SK-N-SH treated with all-trans-retinoic acid at 6 μM for 48 hours (cell line): Measurements from ENCODE around the gene C18orf63.
"Not testable (repeated sequence)": the region's sequence is repeated elsewhere in the genome, so short reads cannot be mapped to it uniquely, and the experiment has no call there.

Source experiments
- ATAC-seq: fragments of 200-7000 bp; cut with Tn5 transposase; 3 replicates; pipeline ENCODE4 v1.9.1; 2020; ENCODE audit warnings: mild to moderate bottlenecking, moderate library complexity
- ARNTL ChIP-seq: fragments of 450-650 bp; formaldehyde crosslinking; IDR thresholded peaks from 2 replicates; pipeline ENCODE4 v1.5.0; 2020; ENCODE audit warnings: low read depth, mild to moderate bottlenecking, moderate library complexity, borderline replicate concordance
- BACH2 ChIP-seq: fragments of 250-450 bp; sonication (Bioruptor Pico); IDR thresholded peaks from 2 replicates; pipeline ENCODE4 v1.9.0; 2021; ENCODE audit warnings: mild to moderate bottlenecking, borderline replicate concordance
- CSDC2 ChIP-seq: fragments of 250-450 bp; sonication (Bioruptor Pico); IDR thresholded peaks from 2 replicates; pipeline ENCODE4 v1.5.0; 2020; ENCODE audit warnings: mild to moderate bottlenecking, moderate library complexity
- ESRRG ChIP-seq: fragments of 250-450 bp; sonication (Bioruptor Pico); IDR thresholded peaks from 2 replicates; pipeline ENCODE4 v1.6.1; 2021; ENCODE audit warnings: mild to moderate bottlenecking
- GLIS3 ChIP-seq: fragments of 250-450 bp; sonication (Bioruptor Pico); IDR thresholded peaks from 2 replicates; pipeline ENCODE4 v1.5.0; 2020; ENCODE audit warnings: mild to moderate bottlenecking, moderate library complexity
- ISL1 ChIP-seq: fragments of 250-450 bp; sonication (Bioruptor Pico); IDR thresholded peaks from 2 replicates; pipeline ENCODE4 v2.1.2; 2022; ENCODE audit warnings: mild to moderate bottlenecking, moderate library complexity
- PATZ1 ChIP-seq: fragments of 250-450 bp; sonication (Bioruptor Pico); IDR thresholded peaks from 2 replicates; pipeline ENCODE4 v1.8.0; 2020; ENCODE audit warnings: mild to moderate bottlenecking, moderate library complexity, borderline replicate concordance
- POU6F1 ChIP-seq: fragments of 250-450 bp; sonication (Bioruptor Pico); IDR thresholded peaks from 2 replicates; pipeline ENCODE4 v1.8.0; 2021; ENCODE audit warnings: low read depth, mild to moderate bottlenecking, moderate library complexity, borderline replicate concordance
- PPARA ChIP-seq: fragments of 250-450 bp; sonication (Bioruptor Pico); IDR thresholded peaks from 2 replicates; pipeline ENCODE4 v1.5.0; 2020; ENCODE audit warnings: mild to moderate bottlenecking, borderline replicate concordance
- RARB ChIP-seq: fragments of 250-450 bp; sonication (Bioruptor Pico); IDR thresholded peaks from 2 replicates; pipeline ENCODE4 v1.8.0; 2021; ENCODE audit warnings: mild to moderate bottlenecking, moderate library complexity
- SNAI2 ChIP-seq: fragments of 250-450 bp; sonication (Bioruptor Pico); IDR thresholded peaks from 2 replicates; pipeline ENCODE4 v1.5.0; 2020; ENCODE audit warnings: mild to moderate bottlenecking, moderate library complexity
- ZC3H10 ChIP-seq: fragments of 250-450 bp; sonication (Bioruptor Pico); IDR thresholded peaks from 2 replicates; pipeline ENCODE4 v1.5.1; 2021; ENCODE audit warnings: mild to moderate bottlenecking, moderate library complexity
- ZFP3 ChIP-seq: fragments of 250-450 bp; sonication (Bioruptor Pico); IDR thresholded peaks from 2 replicates; pipeline ENCODE4 v1.5.0; 2020; ENCODE audit warnings: mild to moderate bottlenecking, moderate library complexity
- ZNF565 ChIP-seq: fragments of 450-650 bp; formaldehyde crosslinking; conservative IDR thresholded peaks from 2 replicates; pipeline ENCODE4 v1.5.0; 2020; ENCODE audit warnings: low read depth, mild to moderate bottlenecking, moderate library complexity
- ZNF70 ChIP-seq: fragments of 450-650 bp; formaldehyde crosslinking; IDR thresholded peaks from 2 replicates; pipeline ENCODE4 v1.5.0; 2020; ENCODE audit warnings: mild to moderate bottlenecking, moderate library complexity
- TF ChIP-seq, protein P1 (sequence below): fragments of 250-450 bp; sonication (Bioruptor Pico); IDR thresholded peaks from 2 replicates; pipeline ENCODE4 v1.5.0; 2020; ENCODE audit warnings: mild to moderate bottlenecking, moderate library complexity
- TF ChIP-seq, protein P2 (sequence below): fragments of 250-450 bp; sonication (Bioruptor Pico); IDR thresholded peaks from 2 replicates; pipeline ENCODE4 v1.5.1; 2021; ENCODE audit warnings: mild to moderate bottlenecking, moderate library complexity
- TF ChIP-seq, protein P3 (sequence below): fragments of 250-450 bp; sonication (Bioruptor Pico); IDR thresholded peaks from 2 replicates; pipeline ENCODE4 v1.5.1; 2020; ENCODE audit warnings: low read depth, mild to moderate bottlenecking, moderate library complexity

Gene C18orf63

DNA sequence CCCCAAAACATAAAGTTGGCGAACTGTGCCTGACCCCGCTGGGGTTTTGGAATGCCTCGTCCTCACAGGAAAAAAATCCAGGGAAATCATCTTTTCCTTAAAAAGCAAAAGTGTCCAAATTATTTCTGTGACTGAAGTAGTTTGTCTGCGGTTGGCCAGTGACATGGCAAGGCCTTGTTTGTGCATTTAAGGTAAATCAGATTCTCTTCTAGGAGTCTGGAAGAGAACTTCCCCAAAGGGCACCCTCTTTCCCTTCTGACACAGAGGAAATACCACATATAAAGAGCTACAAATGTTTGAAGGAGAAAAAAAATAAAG lies 23.1 kb upstream of the C18orf63 start:
- TF ChIP-seq ZNF565 (no peak), ZC3H10 (CRISPR knock-in tag) (no peak), ZFP3 (no peak), RARB (CRISPR knock-in tag) (no peak), ZNF70 (CRISPR knock-in tag) (no peak), PATZ1 (CRISPR knock-in tag) (no peak), GLIS3 (CRISPR knock-in tag) (no peak), CSDC2 (CRISPR knock-in tag) (no peak), PPARA (CRISPR knock-in tag) (no peak)
- TF ChIP-seq, protein P1, sequence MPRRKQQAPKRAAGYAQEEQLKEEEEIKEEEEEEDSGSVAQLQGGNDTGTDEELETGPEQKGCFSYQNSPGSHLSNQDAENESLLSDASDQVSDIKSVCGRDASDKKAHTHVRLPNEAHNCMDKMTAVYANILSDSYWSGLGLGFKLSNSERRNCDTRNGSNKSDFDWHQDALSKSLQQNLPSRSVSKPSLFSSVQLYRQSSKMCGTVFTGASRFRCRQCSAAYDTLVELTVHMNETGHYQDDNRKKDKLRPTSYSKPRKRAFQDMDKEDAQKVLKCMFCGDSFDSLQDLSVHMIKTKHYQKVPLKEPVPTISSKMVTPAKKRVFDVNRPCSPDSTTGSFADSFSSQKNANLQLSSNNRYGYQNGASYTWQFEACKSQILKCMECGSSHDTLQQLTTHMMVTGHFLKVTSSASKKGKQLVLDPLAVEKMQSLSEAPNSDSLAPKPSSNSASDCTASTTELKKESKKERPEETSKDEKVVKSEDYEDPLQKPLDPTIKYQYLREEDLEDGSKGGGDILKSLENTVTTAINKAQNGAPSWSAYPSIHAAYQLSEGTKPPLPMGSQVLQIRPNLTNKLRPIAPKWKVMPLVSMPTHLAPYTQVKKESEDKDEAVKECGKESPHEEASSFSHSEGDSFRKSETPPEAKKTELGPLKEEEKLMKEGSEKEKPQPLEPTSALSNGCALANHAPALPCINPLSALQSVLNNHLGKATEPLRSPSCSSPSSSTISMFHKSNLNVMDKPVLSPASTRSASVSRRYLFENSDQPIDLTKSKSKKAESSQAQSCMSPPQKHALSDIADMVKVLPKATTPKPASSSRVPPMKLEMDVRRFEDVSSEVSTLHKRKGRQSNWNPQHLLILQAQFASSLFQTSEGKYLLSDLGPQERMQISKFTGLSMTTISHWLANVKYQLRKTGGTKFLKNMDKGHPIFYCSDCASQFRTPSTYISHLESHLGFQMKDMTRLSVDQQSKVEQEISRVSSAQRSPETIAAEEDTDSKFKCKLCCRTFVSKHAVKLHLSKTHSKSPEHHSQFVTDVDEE: no peak
- TF ChIP-seq, protein P2, sequence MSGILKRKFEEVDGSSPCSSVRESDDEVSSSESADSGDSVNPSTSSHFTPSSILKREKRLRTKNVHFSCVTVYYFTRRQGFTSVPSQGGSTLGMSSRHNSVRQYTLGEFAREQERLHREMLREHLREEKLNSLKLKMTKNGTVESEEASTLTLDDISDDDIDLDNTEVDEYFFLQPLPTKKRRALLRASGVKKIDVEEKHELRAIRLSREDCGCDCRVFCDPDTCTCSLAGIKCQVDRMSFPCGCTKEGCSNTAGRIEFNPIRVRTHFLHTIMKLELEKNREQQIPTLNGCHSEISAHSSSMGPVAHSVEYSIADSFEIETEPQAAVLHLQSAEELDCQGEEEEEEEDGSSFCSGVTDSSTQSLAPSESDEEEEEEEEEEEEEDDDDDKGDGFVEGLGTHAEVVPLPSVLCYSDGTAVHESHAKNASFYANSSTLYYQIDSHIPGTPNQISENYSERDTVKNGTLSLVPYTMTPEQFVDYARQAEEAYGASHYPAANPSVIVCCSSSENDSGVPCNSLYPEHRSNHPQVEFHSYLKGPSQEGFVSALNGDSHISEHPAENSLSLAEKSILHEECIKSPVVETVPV: no peak
- ATAC-seq: no peak

DNA sequence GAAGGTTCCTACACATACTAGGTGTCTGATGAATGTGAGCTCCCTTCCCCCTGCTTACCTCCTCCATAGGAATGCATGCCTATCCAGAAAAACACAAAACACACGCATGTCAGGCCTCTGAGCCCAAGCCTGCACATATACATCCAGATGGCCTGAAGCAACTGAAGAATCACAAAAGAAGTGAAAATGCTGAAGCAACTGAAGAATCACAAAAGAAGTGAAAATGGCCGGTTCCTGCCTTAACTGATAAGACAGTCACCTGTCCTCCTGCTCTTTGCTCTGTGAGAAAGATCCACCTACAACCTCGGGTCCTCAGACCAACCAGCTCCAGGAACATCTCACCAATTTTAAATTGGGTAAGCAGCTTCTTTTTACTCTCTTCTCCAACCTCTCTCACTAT lies 22.7 kb upstream of the C18orf63 start:
- ATAC-seq: not testable (repeated sequence)

DNA sequence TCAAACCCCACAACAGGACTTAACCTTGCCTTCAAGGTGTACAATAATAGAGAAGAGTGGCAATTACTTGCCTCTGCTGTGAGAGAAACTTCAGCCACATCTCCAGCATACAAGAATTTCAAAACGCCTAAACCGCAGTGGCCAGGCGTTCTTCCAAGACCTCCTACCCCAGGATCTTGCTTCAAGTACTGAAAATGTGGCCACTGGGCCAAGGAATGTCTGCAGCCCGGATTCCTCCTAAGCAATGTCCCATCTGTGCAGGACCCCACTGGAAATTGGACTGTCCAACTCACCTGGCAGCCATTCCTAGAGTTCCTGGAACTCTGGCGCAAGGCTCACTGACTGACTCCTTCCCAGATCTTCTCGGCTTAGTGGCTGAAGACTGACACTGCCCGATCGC lies 21.1 kb upstream of the C18orf63 start:
- TF ChIP-seq SNAI2 (CRISPR knock-in tag) (no peak), ESRRG (CRISPR knock-in tag) (no peak), ZNF565 (no peak), ZNF70 (CRISPR knock-in tag) (no peak), ISL1 (CRISPR knock-in tag) (no peak), ARNTL (no peak), ZFP3 (no peak), PATZ1 (CRISPR knock-in tag) (no peak), POU6F1 (no peak), BACH2 (CRISPR knock-in tag) (no peak), CSDC2 (CRISPR knock-in tag) (no peak)
- TF ChIP-seq, protein P2: no peak
- TF ChIP-seq, protein P1: no peak
- TF ChIP-seq, protein P3, sequence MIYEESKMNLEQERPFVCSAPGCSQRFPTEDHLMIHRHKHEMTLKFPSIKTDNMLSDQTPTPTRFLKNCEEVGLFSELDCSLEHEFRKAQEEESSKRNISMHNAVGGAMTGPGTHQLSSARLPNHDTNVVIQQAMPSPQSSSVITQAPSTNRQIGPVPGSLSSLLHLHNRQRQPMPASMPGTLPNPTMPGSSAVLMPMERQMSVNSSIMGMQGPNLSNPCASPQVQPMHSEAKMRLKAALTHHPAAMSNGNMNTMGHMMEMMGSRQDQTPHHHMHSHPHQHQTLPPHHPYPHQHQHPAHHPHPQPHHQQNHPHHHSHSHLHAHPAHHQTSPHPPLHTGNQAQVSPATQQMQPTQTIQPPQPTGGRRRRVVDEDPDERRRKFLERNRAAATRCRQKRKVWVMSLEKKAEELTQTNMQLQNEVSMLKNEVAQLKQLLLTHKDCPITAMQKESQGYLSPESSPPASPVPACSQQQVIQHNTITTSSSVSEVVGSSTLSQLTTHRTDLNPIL: no peak
- no peak for ATAC-seq
